ENCODE measurements around the gene MMP7.

DNA sequence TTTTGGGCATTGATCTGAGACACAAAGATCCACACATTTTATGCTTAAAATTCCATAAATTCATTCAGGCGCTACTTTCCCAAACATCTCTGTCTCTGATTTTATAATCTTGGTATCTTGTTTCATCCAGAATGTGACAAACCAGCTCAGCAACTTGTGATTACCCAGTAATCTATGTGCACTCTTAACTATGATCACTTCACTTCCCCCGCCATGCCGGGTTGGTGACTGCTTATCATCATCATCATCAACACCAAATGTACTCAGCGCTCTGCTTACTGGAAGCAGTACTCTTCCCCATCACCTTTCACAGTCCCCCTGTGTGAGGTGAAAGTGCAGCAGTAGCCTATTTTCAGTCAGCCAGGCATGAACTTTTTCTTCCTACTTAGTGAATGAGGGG, 15.2 kb upstream of the MMP7 start:
- TF ChIP-seq, protein P1, sequence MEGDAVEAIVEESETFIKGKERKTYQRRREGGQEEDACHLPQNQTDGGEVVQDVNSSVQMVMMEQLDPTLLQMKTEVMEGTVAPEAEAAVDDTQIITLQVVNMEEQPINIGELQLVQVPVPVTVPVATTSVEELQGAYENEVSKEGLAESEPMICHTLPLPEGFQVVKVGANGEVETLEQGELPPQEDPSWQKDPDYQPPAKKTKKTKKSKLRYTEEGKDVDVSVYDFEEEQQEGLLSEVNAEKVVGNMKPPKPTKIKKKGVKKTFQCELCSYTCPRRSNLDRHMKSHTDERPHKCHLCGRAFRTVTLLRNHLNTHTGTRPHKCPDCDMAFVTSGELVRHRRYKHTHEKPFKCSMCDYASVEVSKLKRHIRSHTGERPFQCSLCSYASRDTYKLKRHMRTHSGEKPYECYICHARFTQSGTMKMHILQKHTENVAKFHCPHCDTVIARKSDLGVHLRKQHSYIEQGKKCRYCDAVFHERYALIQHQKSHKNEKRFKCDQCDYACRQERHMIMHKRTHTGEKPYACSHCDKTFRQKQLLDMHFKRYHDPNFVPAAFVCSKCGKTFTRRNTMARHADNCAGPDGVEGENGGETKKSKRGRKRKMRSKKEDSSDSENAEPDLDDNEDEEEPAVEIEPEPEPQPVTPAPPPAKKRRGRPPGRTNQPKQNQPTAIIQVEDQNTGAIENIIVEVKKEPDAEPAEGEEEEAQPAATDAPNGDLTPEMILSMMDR (conservative IDR thresholded peaks at IDR 0.05): no peak
- TF ChIP-seq ZFX (IDR thresholded peaks at IDR 0.05): no peak

Measured in C4-2B (cell line).